SH-SY5Y (cell line): ENCODE measurements around the gene TRPM2.

Experiments used
- GATA2 ChIP-seq: IDR thresholded peaks from 2 replicates; pipeline ENCODE4 v1.6.1; 2011; ENCODE audit warnings: mild to moderate bottlenecking, low read depth, low read length
- GATA3 ChIP-seq: IDR thresholded peaks from 2 replicates; pipeline ENCODE4 v1.6.1; 2011; ENCODE audit warnings: low read depth, mild to moderate bottlenecking, low read length, moderate library complexity

- no peak for TF ChIP-seq GATA3
- TF ChIP-seq GATA2: no peak
These were observed 21.0 kb upstream of the TRPM2 start for GRCh38 chr21:44332383-44332782.
